HepG2 (cell line): Measurements from ENCODE around the gene LARP1B. TPM values are rescaled to one million over a fixed set of nuclear protein-coding genes. Genes with fewer than 3 reads are reported as not detected.

Experiments
- ATF4 ChIP-seq, 2 experiments: fragments of 450-650 bp in 1 of 2; sonication (generic) in 1 of 2; formaldehyde crosslinking; IDR thresholded peaks; 2 replicates each; pipeline versions ENCODE4 v1.5.0 to v1.8.0; 2020 to 2022; ENCODE audit warnings: mild to moderate bottlenecking in 1 of 2, missing genetic modification reagents in 1 of 2
- MXI1 ChIP-seq: IDR thresholded peaks from 3 replicates; pipeline ENCODE4 v1.6.1; 2012; ENCODE audit warnings: low read depth, low read length, inconsistent platforms, borderline replicate concordance
- NR0B2 ChIP-seq: sonication (generic); formaldehyde crosslinking; IDR thresholded peaks from 2 replicates; pipeline ENCODE4 v1.4.0; 2020; ENCODE audit warnings: mild to moderate bottlenecking, missing genetic modification reagents
- POLR2A ChIP-seq, 2 experiments: IDR thresholded peaks; 2 replicates each; pipeline ENCODE4 v1.6.1; 2011; ENCODE audit warnings: low read depth in 2 of 2, low read length in 2 of 2, mild to moderate bottlenecking in 1 of 2, moderate library complexity in 1 of 2; ENCODE audit not compliant: insufficient read depth in 1 of 2
- TOE1 ChIP-seq: sonication (generic); formaldehyde crosslinking; IDR thresholded peaks from 2 replicates; pipeline ENCODE4 v1.4.0; 2020; ENCODE audit warnings: mild to moderate bottlenecking, missing genetic modification reagents
- ZNF260 ChIP-seq: sonication (generic); formaldehyde crosslinking; IDR thresholded peaks from 2 replicates; pipeline ENCODE4 v1.4.0; 2020; ENCODE audit warnings: missing genetic modification reagents, low read depth, mild to moderate bottlenecking, borderline replicate concordance
- polyA plus RNA-seq, 8 experiments: library from polyadenylated mRNA; depleted of rRNA in 3 of 8; stranded (reverse) in 7 of 8; unstranded in 1 of 8; fragments of >200 nt; fragmentation: Illumina TruSeq in 4 of 8; extraction: Trizol in 4 of 8; gene quantifications; 2 replicates each; pipeline versions ENCODE4 v1.2.1 to v1.2.3, GENCODE V29; 2011 to 2016; ENCODE audit warnings: low read depth in 4 of 8, missing spikeins in 1 of 8, mixed read lengths in 1 of 8; ENCODE audit not compliant: insufficient read depth in 1 of 8
- total RNA-seq, 5 experiments: library from RNA; depleted of rRNA; stranded (reverse); fragments of >200 nt; fragmentation: Illumina TruSeq; extraction: Trizol; gene quantifications; 2 replicates each; pipeline ENCODE4 v1.2.3, GENCODE V29; 2016; ENCODE audit warnings: low read depth in 1 of 5
- TF ChIP-seq, protein P1 (sequence below): sonication (generic); formaldehyde crosslinking; IDR thresholded peaks from 2 replicates; pipeline ENCODE4 v1.8.1; 2022; ENCODE audit warnings: low read depth, mild to moderate bottlenecking, missing genetic modification reagents
- TF ChIP-seq, protein P2 (sequence below): sonication (generic); formaldehyde crosslinking; IDR thresholded peaks from 2 replicates; pipeline ENCODE4 v1.8.0; 2022; ENCODE audit warnings: missing genetic modification reagents, mild to moderate bottlenecking, inconsistent platforms, borderline replicate concordance

Gene LARP1B
- total and polyA plus RNA-seq, 2 of the 13 experiments (the other 11 are each of a cell fraction or from before 2014, with no cell fraction given), result 19.2 to 52.7 TPM

DNA sequence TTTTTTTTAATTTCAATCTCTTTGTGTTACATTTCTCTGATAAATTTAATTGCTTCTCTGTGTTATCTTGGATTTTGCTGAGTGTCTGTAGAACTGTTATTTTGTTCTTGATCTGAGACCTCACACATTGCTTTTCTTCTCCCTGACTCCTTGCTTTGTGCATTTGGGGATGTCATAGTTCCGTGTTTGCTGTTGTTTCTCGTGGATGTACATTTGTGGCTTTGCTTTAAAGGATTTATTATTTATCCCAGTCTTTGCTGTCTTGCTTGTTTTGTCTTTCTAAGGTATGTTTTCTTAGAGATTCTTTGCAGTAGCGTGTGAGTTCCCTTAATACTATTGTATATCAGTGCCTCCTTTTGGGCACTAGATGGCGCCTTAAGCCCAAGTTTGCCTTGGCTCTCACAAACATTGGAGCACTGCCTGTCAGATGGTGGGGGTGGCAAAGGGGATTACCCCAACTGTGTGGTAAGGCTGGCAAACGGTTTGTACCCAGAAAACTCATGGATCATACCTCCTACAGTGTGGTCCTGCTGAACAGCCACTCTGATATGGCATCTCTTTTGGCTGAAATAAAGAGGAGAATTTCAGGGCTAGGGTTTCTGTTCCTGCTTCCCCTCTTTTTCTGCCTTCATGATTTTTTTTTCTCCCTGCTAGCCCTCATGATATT, 130.1 kb downstream of the LARP1B start (continued):
- TF ChIP-seq ZNF260 (CRISPR knock-in tag) (no peak), TOE1 (CRISPR knock-in tag) (no peak), POLR2A (IDR thresholded peaks at IDR 0.05; ENCODE audit: insufficient read depth in 1 of 2, low read depth in 2 of 2, low read length in 2 of 2) (no peak), MXI1 (no peak), ATF4 (CRISPR knock-in tag; IDR thresholded peaks at IDR 0.05) (no peak), NR0B2 (CRISPR knock-in tag) (no peak)
- TF ChIP-seq, protein P1, sequence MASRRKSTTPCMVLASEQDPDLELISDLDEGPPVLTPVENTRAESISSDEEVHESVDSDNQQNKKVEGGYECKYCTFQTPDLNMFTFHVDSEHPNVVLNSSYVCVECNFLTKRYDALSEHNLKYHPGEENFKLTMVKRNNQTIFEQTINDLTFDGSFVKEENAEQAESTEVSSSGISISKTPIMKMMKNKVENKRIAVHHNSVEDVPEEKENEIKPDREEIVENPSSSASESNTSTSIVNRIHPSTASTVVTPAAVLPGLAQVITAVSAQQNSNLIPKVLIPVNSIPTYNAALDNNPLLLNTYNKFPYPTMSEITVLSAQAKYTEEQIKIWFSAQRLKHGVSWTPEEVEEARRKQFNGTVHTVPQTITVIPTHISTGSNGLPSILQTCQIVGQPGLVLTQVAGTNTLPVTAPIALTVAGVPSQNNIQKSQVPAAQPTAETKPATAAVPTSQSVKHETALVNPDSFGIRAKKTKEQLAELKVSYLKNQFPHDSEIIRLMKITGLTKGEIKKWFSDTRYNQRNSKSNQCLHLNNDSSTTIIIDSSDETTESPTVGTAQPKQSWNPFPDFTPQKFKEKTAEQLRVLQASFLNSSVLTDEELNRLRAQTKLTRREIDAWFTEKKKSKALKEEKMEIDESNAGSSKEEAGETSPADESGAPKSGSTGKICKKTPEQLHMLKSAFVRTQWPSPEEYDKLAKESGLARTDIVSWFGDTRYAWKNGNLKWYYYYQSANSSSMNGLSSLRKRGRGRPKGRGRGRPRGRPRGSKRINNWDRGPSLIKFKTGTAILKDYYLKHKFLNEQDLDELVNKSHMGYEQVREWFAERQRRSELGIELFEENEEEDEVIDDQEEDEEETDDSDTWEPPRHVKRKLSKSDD (CRISPR knock-in tag), result no peak
- TF ChIP-seq, protein P2, sequence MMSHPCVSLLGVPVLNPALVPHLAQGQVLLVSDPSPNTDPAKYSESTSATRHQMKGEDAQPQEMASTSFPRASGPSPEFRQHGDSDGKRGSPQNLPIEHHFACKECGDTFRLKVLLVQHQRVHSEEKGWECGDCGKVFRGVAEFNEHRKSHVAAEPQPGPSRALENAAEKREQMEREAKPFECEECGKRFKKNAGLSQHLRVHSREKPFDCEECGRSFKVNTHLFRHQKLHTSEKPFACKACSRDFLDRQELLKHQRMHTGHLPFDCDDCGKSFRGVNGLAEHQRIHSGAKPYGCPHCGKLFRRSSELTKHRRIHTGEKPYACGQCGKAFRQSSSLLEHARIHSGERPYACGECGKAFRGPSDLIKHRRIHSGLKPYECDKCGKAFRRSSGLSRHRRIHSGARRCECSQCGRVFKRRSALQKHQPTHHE (CRISPR knock-in tag), result no peak
